ENCODE measurements around the gene UTP3.

DNA sequence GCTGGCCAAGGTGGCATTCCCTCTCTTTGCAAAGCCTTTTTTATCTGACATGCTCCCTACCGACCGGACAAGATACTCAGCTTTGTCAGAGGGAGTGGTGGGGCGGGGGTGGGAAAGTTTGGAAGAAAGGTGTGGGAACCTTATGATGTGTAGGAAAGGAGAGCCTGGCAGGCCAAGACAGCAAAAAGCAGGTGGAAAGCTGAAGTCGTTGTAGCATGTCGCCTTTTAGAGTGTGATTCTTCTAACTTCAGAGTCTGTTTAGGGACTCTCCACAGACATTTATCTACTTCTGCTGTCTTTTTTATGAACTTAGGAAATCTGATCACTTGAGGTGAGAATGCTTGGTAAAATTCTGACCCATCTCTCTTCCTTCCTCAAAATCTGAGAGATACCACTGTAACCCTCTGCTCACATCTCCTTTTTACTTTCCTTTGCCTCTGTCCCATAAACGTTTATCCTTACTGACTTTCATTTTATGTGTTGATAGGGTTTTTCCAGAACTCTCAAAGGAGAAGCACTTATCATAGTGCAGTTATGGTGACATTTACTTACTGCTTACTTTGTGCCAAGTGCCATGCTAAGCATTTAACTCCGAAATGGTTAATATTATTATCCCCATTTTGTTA lies 25.2 kb downstream of the UTP3 start:
- TF ChIP-seq ARNTL (CRISPR knock-in tag; IDR thresholded peaks at IDR 0.05; ENCODE audit: borderline replicate concordance, low read depth) (no peak), SNAI2 (CRISPR knock-in tag; IDR thresholded peaks at IDR 0.05) (no peak), OSR1 (CRISPR knock-in tag; IDR thresholded peaks at IDR 0.05) (no peak), ESRRG (CRISPR knock-in tag; IDR thresholded peaks at IDR 0.05) (no peak), RARB (CRISPR knock-in tag; IDR thresholded peaks at IDR 0.05) (no peak), ZFP30 (CRISPR knock-in tag; IDR thresholded peaks at IDR 0.05) (no peak), GLIS3 (CRISPR knock-in tag; IDR thresholded peaks at IDR 0.05) (no peak), ZNF70 (CRISPR knock-in tag; IDR thresholded peaks at IDR 0.05) (no peak), ISL1 (CRISPR knock-in tag; IDR thresholded peaks at IDR 0.05) (no peak)
- TF ChIP-seq, protein P1, sequence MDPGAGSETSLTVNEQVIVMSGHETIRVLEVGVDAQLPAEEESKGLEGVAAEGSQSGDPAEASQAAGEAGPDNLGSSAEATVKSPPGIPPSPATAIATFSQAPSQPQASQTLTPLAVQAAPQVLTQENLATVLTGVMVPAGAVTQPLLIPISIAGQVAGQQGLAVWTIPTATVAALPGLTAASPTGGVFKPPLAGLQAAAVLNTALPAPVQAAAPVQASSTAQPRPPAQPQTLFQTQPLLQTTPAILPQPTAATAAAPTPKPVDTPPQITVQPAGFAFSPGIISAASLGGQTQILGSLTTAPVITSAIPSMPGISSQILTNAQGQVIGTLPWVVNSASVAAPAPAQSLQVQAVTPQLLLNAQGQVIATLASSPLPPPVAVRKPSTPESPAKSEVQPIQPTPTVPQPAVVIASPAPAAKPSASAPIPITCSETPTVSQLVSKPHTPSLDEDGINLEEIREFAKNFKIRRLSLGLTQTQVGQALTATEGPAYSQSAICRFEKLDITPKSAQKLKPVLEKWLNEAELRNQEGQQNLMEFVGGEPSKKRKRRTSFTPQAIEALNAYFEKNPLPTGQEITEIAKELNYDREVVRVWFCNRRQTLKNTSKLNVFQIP (CRISPR knock-in tag; IDR thresholded peaks at IDR 0.05; ENCODE audit: borderline replicate concordance, low read depth) = no peak
- TF ChIP-seq, protein P2, sequence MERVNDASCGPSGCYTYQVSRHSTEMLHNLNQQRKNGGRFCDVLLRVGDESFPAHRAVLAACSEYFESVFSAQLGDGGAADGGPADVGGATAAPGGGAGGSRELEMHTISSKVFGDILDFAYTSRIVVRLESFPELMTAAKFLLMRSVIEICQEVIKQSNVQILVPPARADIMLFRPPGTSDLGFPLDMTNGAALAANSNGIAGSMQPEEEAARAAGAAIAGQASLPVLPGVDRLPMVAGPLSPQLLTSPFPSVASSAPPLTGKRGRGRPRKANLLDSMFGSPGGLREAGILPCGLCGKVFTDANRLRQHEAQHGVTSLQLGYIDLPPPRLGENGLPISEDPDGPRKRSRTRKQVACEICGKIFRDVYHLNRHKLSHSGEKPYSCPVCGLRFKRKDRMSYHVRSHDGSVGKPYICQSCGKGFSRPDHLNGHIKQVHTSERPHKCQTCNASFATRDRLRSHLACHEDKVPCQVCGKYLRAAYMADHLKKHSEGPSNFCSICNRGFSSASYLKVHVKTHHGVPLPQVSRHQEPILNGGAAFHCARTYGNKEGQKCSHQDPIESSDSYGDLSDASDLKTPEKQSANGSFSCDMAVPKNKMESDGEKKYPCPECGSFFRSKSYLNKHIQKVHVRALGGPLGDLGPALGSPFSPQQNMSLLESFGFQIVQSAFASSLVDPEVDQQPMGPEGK (CRISPR knock-in tag; IDR thresholded peaks at IDR 0.05; ENCODE audit: borderline replicate concordance) = no peak
- TF ChIP-seq, protein P3, sequence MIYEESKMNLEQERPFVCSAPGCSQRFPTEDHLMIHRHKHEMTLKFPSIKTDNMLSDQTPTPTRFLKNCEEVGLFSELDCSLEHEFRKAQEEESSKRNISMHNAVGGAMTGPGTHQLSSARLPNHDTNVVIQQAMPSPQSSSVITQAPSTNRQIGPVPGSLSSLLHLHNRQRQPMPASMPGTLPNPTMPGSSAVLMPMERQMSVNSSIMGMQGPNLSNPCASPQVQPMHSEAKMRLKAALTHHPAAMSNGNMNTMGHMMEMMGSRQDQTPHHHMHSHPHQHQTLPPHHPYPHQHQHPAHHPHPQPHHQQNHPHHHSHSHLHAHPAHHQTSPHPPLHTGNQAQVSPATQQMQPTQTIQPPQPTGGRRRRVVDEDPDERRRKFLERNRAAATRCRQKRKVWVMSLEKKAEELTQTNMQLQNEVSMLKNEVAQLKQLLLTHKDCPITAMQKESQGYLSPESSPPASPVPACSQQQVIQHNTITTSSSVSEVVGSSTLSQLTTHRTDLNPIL (CRISPR knock-in tag; IDR thresholded peaks at IDR 0.05; ENCODE audit: low read depth) = no peak
